Measurements from ENCODE around the gene RAB3GAP1.

- no peak for TF ChIP-seq GATA3 (IDR thresholded peaks at IDR 0.05; ENCODE audit: low read depth, low read length)
- no peak for TF ChIP-seq GATA2 (IDR thresholded peaks at IDR 0.05; ENCODE audit: low read depth, low read length)
Measured at GRCh38 chr2:135096665-135097446, 44.8 kb downstream of the RAB3GAP1 start.

Data from SH-SY5Y (cell line).